GM19035 (cell line): Measurements from ENCODE around the gene CIAO2B.

ENCODE experiments used
- ATAC-seq: cut with Tn5 transposase; IDR thresholded peaks from one replicate; pipeline ENCODE4 v1.9.1; 2021; ENCODE audit not compliant: unreplicated experiment

Gene CIAO2B

DNA sequence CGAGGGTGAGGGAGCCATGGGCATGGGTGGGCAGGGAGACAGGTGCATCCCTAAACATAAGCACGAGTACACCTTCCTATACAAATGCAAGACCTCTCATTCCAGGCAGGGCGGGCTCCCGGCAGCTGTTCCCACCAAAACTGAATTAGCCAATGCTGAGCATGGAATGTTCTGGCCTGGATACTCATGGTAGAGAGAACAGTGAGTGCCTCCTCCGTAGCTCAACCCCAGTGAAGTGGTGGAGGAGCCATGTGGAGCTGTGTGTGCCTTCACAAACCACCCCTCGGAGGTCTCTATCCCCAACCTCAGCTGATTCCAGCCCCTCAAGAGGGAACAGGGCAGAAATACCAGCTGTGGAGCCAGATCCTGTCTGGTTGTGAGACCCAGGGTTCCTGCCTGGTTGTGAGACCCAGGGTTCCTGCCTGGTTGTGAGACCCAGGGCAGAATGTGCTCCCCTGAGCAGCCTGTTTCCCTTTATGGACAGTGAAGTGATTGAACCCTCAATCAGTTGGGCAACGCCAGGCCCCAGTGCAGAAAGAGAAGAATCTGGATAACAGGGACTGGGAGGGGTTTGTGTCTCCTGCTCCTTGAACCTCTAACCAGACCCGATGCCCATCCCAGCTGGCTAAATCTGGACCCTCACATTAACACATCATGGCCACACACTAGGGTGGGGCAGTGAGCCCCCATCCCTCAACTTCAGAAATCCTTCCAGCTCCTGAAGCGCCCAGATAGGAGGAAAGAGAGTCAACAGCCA lies 13.1 kb downstream of the CIAO2B start:
- ATAC-seq = no peak

DNA sequence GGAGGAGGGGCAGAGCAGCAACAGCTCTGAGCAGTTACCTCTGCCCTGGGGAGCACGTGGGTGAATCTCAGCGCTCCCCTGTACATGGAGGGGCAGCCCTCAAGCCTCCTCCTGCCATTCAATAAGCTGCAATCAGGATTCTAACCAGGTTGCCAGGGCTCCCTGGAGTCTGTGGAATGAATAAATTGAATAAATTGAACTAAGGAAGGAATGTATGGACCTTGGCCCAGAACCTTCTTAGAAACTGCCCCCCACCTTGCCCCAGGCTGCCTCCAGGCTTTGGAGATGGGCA lies 14.0 kb downstream of the CIAO2B start:
- ATAC-seq = no peak

DNA sequence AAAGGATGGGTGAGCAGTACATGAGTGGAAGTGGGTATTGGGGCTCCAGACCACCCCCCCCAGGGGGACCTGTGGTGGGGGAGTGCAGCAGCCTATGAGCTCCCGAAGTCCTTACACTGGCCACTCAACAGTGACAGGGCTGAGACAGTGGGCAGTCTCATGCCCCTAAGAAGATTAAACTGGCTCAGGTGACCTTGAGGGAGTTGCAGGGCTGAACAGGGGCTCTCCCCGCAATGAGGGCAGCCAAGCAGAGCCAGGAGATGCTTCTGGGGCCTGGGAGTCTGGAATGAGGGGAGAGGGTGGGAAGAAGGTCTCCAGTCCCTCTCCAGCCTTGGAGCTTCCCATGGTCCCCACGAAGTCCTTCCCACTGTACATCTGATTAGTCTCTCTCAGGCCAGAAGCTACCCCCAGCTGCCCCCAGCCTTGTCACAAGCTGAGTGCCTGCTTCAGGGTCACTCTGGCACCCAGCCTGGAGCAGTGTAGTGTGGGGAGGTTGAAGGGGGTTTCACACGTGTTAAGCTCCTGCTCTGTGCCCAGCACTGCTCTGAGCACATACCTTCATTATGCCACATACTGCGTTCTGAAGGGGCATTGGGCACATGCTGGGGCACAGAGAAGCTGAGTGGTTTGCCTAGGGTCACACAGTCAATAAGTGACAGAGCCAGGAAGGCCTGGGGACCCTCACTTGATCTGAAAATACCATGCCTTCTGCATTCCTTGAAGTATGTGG lies 14.5 kb downstream of the CIAO2B start:
- no peak for ATAC-seq

DNA sequence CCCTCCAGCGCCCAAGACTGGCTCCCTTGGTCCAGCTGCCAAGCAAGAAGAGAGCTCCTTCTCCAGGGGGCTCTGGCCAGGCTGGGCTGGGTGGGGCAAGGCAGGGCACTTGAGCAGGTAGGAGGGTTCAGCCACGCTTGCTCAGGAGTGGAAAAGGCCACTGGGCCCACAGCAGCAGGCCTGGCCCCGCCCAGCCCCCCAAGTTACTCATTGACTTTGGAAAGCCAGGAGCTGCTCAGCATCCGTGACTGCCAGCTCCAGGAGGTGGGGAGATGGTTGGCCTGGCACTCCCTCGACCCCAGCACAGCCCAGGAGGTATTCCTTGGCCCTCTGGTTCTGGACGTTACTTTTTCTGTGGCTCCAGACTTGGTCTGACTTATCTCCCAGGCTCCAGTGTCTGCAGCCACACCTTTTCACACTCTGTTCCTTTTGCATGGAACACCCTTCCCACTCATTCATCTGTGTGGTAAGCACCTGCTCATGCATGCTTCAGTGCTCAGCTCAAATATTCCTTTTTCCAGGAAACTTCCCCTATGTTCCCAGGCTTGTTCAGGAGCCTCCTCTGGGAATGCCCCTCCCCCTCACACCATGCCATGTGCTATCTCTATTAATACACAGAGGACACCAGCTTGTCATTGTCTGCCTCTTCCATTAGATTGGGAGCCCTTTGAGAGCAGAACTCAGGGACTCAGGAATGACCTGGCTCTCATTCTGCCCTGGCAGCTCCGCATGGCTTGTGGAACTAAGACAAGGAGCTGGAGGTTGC lies 15.2 kb downstream of the CIAO2B start, which contains the start of gene CDH16:
CDH16 (minus strand) TSS at position 83 of the 766 bp plus-strand sequence. CDS start 820 bp downstream, outside the sequence.
- ATAC-seq = no peak

DNA sequence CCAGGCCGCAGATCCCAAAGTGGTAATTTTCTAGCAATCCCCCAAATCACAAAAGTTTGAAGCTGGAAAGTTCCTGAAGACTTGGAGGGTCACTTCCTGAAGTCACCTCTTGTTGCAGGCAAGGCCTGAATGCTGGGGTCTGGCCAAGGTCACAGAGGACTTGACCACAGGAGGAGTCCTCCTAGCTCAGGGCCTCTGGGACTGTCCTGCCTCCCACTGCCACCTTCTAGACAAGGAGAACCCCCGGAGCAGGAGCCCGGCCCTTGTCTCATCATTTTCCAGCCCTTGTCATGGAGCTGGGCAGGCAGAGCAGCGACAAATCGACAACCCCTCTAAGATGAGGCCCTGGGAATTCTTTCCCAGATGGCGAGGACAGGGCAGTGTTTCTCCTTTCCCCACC lies 15.8 kb downstream of the CIAO2B start:
- ATAC-seq = no peak

DNA sequence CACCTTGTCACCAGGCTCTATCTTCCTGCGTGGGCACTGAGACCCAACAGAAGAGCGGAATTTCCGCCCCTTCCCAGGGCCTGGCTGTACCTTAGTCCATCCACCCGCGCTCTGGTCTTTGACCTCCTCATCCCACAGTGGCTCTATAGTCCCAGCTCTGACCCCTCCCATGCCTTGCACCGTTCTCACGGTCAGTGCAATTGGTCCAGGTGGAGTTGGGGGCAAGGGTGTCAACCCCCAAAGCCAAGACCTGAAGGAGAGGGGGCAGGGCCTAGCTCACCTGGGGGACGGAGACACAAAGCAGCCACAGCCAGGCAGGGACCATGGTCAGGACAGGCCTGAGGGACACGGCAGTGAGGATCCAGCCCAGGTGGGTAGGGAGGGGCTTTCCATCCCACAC lies 16.5 kb downstream of the CIAO2B start:
- no peak for ATAC-seq

DNA sequence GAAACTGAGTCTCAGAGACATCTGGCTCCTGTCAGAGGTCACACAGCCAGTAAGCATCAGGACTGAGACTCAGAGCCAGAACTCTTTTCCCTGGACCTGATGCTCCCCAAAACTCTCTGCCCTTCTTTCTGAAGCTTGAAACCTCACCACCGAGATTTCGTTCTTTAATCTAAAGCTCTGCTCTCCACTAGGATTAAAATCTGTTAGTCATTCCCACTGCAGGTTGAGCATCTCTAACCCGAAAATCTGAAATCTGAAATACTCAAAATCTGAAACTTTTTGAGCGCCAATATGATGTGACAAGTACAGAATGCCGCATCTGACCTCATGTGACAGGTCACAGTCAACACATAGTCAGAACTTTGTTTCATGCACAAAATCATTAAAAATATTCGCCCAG lies 17.7 kb downstream of the CIAO2B start:
- ATAC-seq = no peak

DNA sequence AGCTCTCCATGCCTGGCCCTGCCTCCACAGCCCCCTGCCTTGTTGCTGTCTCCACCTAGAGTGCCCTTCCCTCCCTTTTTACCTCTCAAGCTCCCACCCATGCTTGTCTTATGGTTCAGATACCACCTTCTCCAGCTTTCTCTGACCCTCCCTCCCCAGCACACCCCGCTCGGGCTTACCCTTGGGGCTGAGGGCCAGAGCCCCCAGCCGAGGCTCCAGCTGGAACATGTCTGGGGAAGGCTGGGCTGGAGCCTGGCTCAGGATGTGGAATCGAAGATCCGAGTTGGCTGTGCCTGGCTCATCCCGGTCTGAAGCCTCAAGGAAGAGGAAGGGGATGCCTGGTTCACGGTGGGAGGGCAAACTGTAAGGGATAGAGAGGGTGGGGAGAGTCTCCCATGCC lies 19.2 kb downstream of the CIAO2B start:
- no peak for ATAC-seq

DNA sequence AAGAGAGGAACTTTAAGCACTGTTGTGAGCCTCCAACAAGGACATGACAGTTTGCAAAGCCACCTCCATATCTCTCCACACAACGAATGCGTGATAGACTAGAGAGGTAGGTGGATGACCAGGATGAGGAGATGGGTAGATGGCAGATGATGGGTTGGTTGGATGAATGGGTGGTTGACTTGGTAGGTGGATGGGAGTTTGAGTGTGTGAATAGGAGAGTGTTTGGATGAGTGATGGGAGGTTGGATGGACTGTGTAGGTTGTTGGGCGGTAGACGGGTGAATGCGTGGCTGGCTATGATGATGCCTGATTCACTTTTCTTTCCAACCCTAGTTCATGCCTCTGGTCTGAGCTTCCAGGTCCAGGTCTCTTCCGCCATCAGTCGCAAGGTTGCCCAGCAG lies 19.7 kb downstream of the CIAO2B start:
- no peak for ATAC-seq

DNA sequence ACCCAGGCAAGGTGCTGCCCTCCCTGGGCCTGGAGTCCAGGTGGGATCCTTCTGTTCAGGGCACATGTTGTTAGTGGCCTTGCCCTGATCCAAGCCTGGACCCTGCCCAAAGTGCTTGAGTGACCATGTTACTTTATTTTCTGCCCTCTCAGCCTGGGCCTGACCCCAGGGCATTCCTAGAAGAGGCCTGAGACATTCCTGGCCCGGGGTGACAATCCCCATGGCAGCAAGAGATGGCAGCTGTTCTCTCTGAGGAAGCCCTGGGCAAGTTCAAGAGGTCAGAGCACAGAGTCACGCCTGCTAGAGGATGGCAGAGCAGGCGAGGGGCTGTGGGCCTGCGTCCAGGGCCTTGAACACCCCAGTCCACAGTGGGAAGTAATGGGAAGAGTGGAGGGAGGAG lies 20.5 kb downstream of the CIAO2B start:
- ATAC-seq = no peak

DNA sequence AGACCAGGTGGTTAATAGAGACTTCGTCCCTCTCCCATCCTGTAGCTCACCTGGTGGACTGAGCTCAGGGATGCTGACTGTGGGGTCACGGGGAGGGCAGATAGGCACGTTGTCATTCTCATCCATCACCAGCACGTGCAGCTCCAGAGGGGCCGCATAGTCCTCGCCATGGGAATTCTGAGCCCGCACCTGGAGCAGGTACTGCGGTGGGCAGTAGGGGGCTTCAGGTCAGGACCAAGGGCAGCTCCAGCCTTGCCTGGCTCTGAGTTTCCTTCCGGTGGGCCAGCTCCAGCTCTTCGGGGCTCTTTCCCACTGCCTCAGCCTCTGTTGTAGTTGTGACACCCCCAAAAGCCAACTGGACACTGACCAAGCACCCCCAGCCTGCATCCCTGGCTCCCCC lies 21.1 kb downstream of the CIAO2B start:
- ATAC-seq = no peak

DNA sequence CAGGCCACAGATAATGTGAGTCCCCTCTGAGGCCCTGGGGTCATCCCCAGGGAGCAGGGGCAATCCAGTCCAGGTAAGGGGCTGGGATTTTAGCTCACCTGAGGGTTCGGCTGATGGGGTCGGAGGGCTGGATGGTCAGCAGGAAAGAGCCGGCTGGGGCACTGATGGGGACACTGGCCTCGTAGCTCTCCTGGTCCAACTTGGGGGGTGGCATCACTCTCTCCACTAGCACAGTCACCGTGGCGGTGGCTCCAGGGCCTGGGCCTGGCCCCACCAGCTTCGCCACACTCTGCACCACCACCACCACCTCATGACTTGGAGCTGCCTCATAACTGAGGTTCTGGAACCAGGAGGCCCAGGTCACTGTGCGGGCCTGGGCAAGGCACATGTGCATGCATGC lies 22.4 kb downstream of the CIAO2B start:
- ATAC-seq = no peak

DNA sequence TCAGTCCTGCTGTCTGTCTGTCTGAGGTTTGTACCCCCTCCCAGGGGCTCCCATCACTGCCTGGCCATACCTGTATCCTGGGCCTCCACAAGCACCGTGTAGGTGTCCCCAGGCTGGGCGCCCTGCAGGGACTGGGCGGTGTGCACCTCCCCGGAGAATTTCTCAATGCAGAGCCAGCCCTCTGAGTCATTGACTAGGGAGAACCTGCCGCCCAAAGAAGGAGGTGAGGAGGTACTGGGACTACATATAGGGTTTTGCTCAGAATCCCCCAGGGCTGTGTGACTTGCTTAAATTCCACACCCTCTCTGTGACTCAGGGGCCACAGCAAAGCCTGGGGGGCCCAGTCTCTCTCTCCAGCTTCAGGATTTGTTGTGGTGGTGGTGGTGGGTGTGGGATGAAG lies 23.1 kb downstream of the CIAO2B start:
- no peak for ATAC-seq

DNA sequence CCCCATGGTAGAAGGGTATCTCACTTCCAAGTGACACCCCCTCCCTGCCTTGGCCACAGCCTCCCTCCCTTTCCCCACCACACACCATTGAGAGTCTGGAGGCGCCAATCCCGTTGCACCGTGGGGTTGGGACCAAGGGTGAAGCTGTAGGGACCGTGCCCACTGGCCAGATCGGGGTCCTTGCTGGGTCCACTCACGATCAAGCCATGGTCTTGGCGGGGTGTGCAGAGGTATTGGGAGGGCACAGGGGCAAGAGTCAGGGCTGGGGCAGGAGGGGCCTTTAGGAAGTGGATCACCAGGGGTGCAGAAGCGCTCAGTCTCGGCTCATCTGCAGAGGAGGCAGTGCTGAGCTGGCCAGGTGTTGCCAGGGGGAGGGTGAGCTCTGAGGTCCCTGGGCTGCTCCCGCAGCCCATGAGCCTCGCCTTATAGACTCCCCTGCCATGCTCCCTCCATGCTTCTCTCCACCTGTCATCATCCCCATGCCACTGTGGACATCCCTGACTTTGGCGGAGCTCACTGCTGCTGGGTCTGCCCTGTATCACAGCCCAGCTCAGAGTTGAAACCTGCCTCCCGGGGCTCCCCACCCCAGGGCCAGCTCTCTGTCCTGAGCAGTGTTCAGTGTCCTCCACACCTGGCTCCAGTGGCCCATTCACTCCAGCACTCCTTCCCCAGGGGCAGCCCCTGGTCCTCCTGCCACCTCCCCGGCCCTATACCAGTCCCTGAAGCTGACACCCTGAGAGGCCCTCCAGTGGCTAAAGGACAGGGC lies 23.8 kb downstream of the CIAO2B start:
- ATAC-seq = no peak

DNA sequence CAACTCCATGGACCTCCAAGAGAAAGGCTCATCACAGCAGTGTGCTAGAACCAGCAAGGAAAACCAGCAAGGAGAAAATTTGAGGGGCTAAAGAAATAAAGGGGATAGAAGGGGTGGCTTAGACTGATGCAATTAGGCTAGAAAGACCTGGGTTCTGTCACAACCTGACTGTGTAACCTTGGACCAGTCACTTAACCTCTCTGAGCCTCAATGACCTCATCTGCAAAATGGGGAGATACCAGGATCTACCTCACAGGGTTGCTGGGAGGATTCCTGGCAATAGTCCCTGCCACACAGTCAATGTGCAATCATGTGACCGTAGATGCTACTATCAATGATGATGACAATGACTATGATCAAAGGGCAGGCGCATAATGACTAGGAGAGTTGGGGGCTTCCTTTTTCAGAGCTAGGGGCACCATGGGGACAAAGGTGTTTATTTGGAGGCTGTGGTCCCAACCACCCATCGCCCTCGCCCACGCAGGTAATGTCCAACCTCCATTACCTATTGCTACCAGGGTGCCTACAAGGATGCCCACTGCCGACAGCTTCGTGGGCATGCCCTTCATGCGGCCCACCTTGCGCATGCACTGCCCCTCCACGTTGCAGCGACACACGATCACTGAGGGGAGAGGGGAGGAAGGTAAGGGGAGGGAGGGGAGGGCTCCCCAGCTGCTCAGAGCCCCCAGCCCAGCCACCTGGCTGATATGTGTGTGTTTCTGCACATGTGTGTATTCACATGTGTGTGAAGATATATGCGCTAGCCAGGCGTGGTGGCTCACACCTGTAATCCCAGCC lies 25.2 kb downstream of the CIAO2B start:
- no peak for ATAC-seq

DNA sequence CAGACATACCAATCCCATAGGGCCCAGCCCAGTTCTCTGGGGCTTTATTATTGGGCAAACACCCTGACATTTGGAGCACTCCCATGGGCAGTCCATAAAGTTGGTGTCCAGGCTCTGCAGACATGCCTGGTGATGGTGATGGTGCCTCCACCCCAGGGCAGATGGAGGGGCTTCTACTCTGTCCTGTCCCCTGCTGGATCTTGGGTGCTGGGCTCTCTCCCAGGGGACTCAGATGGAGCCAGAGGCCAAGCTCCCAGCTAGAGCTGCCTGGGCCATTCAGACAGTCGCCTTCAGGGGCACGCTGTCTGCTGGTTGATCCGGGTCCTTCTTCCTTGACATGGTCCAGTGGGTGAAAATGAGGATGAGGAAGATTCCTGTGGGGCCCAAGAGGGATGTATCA lies 26.1 kb downstream of the CIAO2B start:
- ATAC-seq = no peak

DNA sequence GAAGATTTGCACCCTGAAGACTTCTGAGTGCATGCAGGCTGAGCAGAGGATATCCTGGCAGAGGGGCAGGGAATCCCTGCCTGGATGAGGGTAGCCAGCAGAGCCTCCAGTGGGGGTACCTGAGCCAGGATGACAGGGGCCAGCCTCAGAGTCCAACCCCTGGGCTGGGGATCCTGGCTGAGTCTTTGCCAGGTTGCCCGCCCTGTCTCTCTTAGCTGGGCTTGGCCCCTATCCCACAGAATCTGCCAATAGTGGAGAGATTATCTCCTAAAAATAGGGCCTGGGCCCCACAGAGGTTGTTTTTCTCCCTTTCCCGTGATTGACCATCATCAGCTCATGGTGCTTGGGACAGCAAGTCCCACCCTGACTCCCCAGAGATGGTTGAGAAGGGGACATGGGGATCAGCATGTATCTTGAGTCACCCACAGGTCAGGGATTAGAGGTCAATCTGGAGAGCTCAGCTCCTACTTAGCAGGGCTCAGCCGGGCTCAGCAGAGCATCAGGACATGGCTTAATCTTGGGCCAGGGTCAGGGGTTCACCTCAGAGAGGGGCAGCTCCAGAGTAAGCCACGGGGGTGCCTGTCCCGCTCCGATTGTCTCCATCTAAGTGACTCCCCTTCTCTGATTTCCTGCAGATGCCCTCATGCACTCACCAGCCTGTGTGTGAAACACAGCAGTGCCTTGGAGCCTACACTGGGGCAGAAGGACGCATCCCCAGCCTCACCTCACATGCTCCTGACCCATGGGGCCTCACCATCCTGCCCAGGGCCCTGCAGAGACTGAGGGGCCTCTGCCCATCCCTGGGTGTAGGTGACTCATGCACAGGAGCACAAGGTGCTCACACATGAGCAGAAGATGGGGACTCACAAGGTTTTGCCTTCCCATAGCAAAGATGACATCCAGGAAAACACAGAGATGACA lies 27.0 kb downstream of the CIAO2B start:
- ATAC-seq = no peak

DNA sequence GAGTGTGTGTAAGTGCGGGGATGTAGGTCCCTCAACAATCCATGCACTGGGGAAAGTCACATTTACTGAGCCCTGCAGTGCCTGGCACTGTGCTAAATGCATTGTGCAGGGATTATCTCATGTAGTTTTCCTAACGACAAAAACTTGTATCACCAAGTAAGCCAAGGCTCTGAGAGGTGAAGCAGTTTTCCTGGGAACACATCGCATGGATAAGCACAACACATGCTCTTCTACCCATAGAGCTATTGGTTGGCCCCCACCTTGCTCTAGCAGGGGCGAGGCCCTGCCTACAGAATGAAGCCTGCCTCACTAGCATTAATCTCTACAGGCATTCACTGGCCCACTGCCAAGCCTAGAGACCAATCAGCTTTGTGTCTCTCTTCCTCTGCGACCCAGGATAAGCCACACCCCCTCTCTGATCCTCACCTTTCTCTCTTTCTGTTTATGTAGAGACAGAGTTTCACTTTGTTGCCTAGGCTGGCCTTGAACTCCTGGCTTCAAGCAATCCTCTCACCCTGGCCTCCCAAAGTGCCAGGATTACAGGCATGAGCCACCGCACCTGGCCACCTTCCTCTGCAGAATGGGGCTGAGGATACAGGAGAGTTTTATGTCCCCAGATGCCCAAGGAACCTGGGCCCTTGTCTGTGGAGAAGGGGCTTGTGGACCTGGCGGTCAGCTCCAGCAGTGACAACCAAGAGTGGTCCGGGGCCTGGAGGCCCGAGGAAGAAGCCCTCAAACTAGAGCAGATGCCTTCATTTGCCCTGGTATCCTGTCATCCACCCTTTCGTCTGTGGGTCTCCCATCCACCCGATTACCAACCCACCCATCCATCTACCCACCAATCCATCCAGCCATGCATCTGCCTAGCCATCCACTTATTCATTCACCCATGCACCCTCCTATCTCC lies 28.3 kb downstream of the CIAO2B start:
- no peak for ATAC-seq
